CD14-positive monocyte (primary cell): ENCODE results near the gene EFCC1. TPM values are rescaled to one million over a fixed set of nuclear protein-coding genes. Genes with fewer than 3 reads are reported as not detected.

Experiments used
- DNase-seq, 3 donors: peaks; one replicate each; pipeline ENCODE4 v3.0.0-alpha.2; 2011 to 2022
- H2AFZ ChIP-seq: 2 replicates; pipeline ENCODE4 v1.6.0; 2012; ENCODE audit warnings: mild to moderate bottlenecking, low read depth, low read length, inconsistent platforms; ENCODE audit not compliant: insufficient read depth, poor library complexity, severe bottlenecking
- H3K27ac ChIP-seq, 2 donors: 1 replicate in 1 of 2; 2 replicates in 1 of 2; pipeline ENCODE4 v1.5.1; 2012 to 2013; ENCODE audit warnings: low read length in 2 of 2, control low read depth in 1 of 2, inconsistent platforms in 1 of 2, low read depth in 1 of 2, mild to moderate bottlenecking in 1 of 2
- H3K27me3 ChIP-seq, 2 donors: one replicate each; pipeline versions ENCODE4 v1.6.0 to v1.6.1; 2011 to 2013; ENCODE audit warnings: low read length in 2 of 2; ENCODE audit not compliant: control insufficient read depth in 2 of 2, insufficient read depth in 2 of 2
- H3K36me3 ChIP-seq, 2 donors: replicated peaks in 1 of 2; 1 replicate in 1 of 2; 2 replicates in 1 of 2; pipeline versions ENCODE4 v1.5.1 to v1.6.1; 2012 to 2013; ENCODE audit warnings: low read length in 2 of 2, control low read depth in 1 of 2, inconsistent platforms in 1 of 2, mild to moderate bottlenecking in 1 of 2; ENCODE audit not compliant: insufficient read depth in 2 of 2, control insufficient read depth in 1 of 2
- H3K4me1 ChIP-seq, 2 donors: 1 replicate in 1 of 2; 2 replicates in 1 of 2; pipeline versions ENCODE4 v1.5.1 to v1.6.1; 2012 to 2013; ENCODE audit warnings: low read length in 2 of 2, control low read depth in 1 of 2, inconsistent platforms in 1 of 2, mild to moderate bottlenecking in 1 of 2, moderate library complexity in 1 of 2; ENCODE audit not compliant: insufficient read depth in 2 of 2, control insufficient read depth in 1 of 2
- H3K4me2 ChIP-seq: replicated peaks from 2 replicates; pipeline ENCODE3; 2012; ENCODE audit warnings: low read length, moderate library complexity, mild to moderate bottlenecking; ENCODE audit not compliant: poor library complexity, severe bottlenecking; ENCODE audit errors: extremely low read depth
- H3K4me3 ChIP-seq, 3 experiments: fragments of 200-600 bp in 1 of 3; sonication (generic) in 1 of 3; replicated peaks in 1 of 3; 1 replicate in 2 of 3; 2 replicates in 1 of 3; pipeline ENCODE4 v1.5.1; 2011 to 2013; ENCODE audit warnings: low read length in 3 of 3, mild to moderate bottlenecking in 3 of 3, control low read depth in 2 of 3, low read depth in 2 of 3, inconsistent platforms in 1 of 3, moderate library complexity in 1 of 3
- H3K79me2 ChIP-seq: 2 replicates; pipeline ENCODE4 v1.6.0; 2012; ENCODE audit warnings: mild to moderate bottlenecking, control low read depth, inconsistent platforms, low read length, moderate library complexity; ENCODE audit not compliant: insufficient read depth
- H3K9ac ChIP-seq: 2 replicates; pipeline ENCODE4 v1.6.0; 2017; ENCODE audit warnings: low read length, mild to moderate bottlenecking; ENCODE audit not compliant: insufficient read depth, poor library complexity, severe bottlenecking
- H3K9me3 ChIP-seq, 2 donors: replicated peaks in 1 of 2; 1 replicate in 1 of 2; 2 replicates in 1 of 2; pipeline versions ENCODE4 v1.5.1 to v1.6.1; 2012 to 2013; ENCODE audit warnings: low read length in 2 of 2, control low read depth in 1 of 2; ENCODE audit not compliant: control insufficient read depth in 1 of 2, insufficient read depth in 1 of 2
- H4K20me1 ChIP-seq: 2 replicates; pipeline ENCODE4 v1.6.0; 2012; ENCODE audit warnings: mild to moderate bottlenecking, low read length, control low read depth, moderate library complexity; ENCODE audit not compliant: insufficient read depth
- H3K27ac Mint-ChIP-seq, 7 donors: one replicate each; pipeline ENCODE4 v1.8.0; 2020; ENCODE audit warnings: mild to moderate bottlenecking in 7 of 7, mixed read lengths in 7 of 7, moderate library complexity in 6 of 7, inconsistent platforms in 2 of 7
- H3K27me3 Mint-ChIP-seq, 3 donors: one replicate each; pipeline ENCODE4 v1.8.0; 2021 to 2022; ENCODE audit warnings: low read depth in 3 of 3, mild to moderate bottlenecking in 3 of 3, mixed read lengths in 3 of 3, moderate library complexity in 3 of 3, inconsistent platforms in 1 of 3
- H3K36me3 Mint-ChIP-seq, 2 donors: one replicate each; pipeline ENCODE4 v1.8.0; 2020; ENCODE audit warnings: mixed read lengths in 2 of 2, inconsistent platforms in 1 of 2, mild to moderate bottlenecking in 1 of 2
- H3K4me1 Mint-ChIP-seq: one replicate; pipeline ENCODE4 v1.8.0; 2020; ENCODE audit warnings: mild to moderate bottlenecking, mixed read lengths
- H3K4me3 Mint-ChIP-seq, 2 donors: one replicate each; pipeline ENCODE4 v1.8.0; 2020; ENCODE audit warnings: mild to moderate bottlenecking in 2 of 2, mixed read lengths in 2 of 2, moderate library complexity in 1 of 2
- H3K9me3 Mint-ChIP-seq, 7 donors: one replicate each; pipeline ENCODE4 v1.8.0; 2020 to 2022; ENCODE audit warnings: mixed read lengths in 7 of 7, mild to moderate bottlenecking in 6 of 7, moderate library complexity in 6 of 7, inconsistent platforms in 2 of 7
- WGBS: methylation state at CpG from one replicate; pipeline ENCODE4 v1.1.5; 2013; ENCODE audit warnings: missing lambda C conversion rate; ENCODE audit not compliant: insufficient coverage; 5-methylcytosine and 5-hydroxymethylcytosine counted together
- intact Hi-C, 2 donors: fragments of 100-400 bp; cut with micrococcal nuclease; formaldehyde crosslinking; loops; one replicate each; pipeline versions ENCODE4 v1.15.0 to v1.15.1; 2023
- polyA plus RNA-seq, 3 donors: library from polyadenylated mRNA; depleted of rRNA in 1 of 3; unstranded in 2 of 3; stranded (reverse) in 1 of 3; fragments of 300-500 nt in 2 of 3; fragments of >200 nt in 1 of 3; fragmentation: Illumina TruSeq in 2 of 3; gene quantifications; 1 replicate in 2 of 3; 2 replicates in 1 of 3; pipeline ENCODE4 v1.2.3, GENCODE V29; 2012 to 2021
- TF ChIP-seq, protein P1 (sequence below): fragments of 200-600 bp; IDR thresholded peaks from one replicate; pipeline ENCODE4 v1.8.0; 2022; ENCODE audit warnings: antibody characterized with exemption, mild to moderate bottlenecking

EFCC1 gene
- polyA plus RNA-seq, 3 donors = 0.11 to 0.15 TPM; not detected in 1

DNA sequence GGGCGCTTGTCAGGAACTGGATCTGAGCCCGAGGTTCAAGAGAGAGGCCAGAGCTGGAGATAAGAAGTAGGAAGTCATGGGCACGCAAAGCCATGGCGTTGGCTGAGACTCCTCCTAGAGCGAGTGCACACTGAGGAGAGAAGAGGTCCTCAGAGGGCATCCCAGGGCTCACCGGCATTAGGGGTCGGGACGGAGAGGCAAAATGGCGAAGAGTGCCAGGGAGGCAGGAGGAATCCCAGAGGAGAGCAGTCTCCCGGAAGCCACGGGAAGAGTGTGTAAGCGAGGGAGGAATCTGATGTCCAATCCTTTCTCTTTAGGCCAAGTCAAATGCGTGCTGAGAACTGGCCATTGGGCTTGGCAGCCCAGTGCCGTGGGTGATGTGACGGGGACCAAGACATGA, 24.0 kb downstream of the EFCC1 start:
- peaks cover 0 to 5% (median under 1%) of the 10 kb centered on the region in 7 donors for H3K9me3 Mint-ChIP-seq
- peaks cover 11 to 13% of the 10 kb centered on the region in 2 donors for H3K4me1 ChIP-seq
- H3K9me3 ChIP-seq = no peaks in the 10 kb centered on the region
- peaks cover 4 to 18% (median 14%) of the 10 kb centered on the region in 3 donors for H3K27me3 Mint-ChIP-seq
- no peak overlapping the region for H2AFZ ChIP-seq
- H4K20me1 ChIP-seq = no peaks in the 10 kb centered on the region
- H3K79me2 ChIP-seq = no peaks in the 10 kb centered on the region
- H3K27me3 ChIP-seq = peaks cover 0 to 6% of the 10 kb centered on the region in 2 donors
- TF ChIP-seq, protein P1, sequence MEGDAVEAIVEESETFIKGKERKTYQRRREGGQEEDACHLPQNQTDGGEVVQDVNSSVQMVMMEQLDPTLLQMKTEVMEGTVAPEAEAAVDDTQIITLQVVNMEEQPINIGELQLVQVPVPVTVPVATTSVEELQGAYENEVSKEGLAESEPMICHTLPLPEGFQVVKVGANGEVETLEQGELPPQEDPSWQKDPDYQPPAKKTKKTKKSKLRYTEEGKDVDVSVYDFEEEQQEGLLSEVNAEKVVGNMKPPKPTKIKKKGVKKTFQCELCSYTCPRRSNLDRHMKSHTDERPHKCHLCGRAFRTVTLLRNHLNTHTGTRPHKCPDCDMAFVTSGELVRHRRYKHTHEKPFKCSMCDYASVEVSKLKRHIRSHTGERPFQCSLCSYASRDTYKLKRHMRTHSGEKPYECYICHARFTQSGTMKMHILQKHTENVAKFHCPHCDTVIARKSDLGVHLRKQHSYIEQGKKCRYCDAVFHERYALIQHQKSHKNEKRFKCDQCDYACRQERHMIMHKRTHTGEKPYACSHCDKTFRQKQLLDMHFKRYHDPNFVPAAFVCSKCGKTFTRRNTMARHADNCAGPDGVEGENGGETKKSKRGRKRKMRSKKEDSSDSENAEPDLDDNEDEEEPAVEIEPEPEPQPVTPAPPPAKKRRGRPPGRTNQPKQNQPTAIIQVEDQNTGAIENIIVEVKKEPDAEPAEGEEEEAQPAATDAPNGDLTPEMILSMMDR = no peak
- no peak for DNase-seq
- H3K36me3 ChIP-seq = no peaks in the 10 kb centered on the region
- H3K4me1 Mint-ChIP-seq = peaks cover 9% of the 10 kb centered on the region
- H3K4me2 ChIP-seq = no peak overlapping the region
- no peak overlapping the region for H3K4me3 ChIP-seq
- peak overlapping the region; percentile 2 to 24 for H3K4me3 Mint-ChIP-seq
- no peak overlapping the region for H3K27ac ChIP-seq
- 93% methylated on average over 14 of the region's 15 CpGs for WGBS
- intact Hi-C loops = no loop called here
- H3K9ac ChIP-seq = no peak overlapping the region
- H3K36me3 Mint-ChIP-seq = no peaks in the 10 kb centered on the region
- no peak overlapping the region for H3K27ac Mint-ChIP-seq

DNA sequence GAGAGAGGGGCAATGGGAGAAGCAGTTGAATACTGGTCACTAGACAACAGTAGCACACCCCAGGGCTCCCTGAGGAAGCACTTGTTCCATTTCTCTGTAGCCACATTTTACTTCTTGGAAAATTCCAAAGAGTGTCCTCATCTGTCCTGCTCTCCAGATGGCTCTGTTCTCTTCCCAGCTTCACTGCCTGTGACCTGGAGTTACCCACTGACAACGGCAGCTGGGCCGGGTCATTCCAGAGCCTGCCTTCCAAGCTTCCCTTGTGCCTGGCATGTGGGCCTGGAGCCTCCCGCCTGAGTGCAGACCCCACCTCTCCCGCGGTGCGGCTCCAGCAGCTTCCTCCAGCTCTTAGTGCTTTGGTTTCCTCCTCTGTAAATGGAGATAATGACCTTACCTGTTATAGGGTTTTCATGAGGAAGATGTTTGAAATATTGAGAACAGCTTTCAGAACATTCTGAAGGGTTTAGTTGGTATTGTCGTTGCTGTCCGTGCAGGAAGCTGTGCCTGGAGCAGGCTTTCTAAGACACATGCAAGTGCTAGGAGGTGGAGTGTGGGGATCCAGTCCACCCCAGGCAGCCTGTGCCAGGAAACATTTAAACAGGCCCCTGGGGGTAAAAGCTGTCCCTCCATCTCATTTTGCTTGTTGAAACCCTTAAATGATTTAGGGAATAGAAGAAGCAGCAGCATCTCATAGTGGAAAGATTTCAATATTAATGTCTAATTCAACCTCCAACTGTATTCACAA, 24.8 kb downstream of the EFCC1 start:
- Histone ChIP-seq H3K36me3 (no peaks in the 10 kb centered on the region), H3K27ac (no peak overlapping the region), H3K4me3 (no peak overlapping the region), H3K4me2 (no peak overlapping the region), H2AFZ (peak overlapping the region; percentile 94), H3K4me1 (peaks cover 11 to 13% of the 10 kb centered on the region in 2 donors), H3K9ac (no peak overlapping the region), H3K79me2 (no peaks in the 10 kb centered on the region), H4K20me1 (no peaks in the 10 kb centered on the region), H3K27me3 (peaks cover 0 to 6% of the 10 kb centered on the region in 2 donors), H3K9me3 (peaks cover 0 to 6% of the 10 kb centered on the region in 2 donors)
- Mint-ChIP-seq H3K27ac (peak overlapping the region in 1 of 7 donors; percentile 69), H3K9me3 (peaks cover 0 to 8% (median 3%) of the 10 kb centered on the region in 7 donors), H3K36me3 (no peaks in the 10 kb centered on the region), H3K27me3 (peaks cover 4 to 18% (median 13%) of the 10 kb centered on the region in 3 donors), H3K4me3 (no peak overlapping the region), H3K4me1 (peaks cover 9% of the 10 kb centered on the region)
- TF ChIP-seq, protein P1 = no peak
- intact Hi-C loops = no loop called here
- WGBS = 90% methylated on average over 7 of the region's 8 CpGs
- DNase-seq = no peak
